Endothelial cell of umbilical vein (primary cell): ENCODE measurements around the gene ABCA9. TPM values are rescaled to one million over a fixed set of nuclear protein-coding genes. Genes with fewer than 3 reads are reported as not detected.

ENCODE experiments used
- BruUV-seq: library from RNA; stranded (reverse); fragments of 400-500 nt; replicated peaks from 2 replicates; lab custom pipeline; 2021; lab: Mats Ljungman, UMichigan
- CTCF ChIA-PET: fragments of 300-600, 350-600 bp; sonication (Branson Sonifier 250); formaldehyde crosslinking; loops from one replicate; lab custom pipeline; 2021; ENCODE audit warnings: antibody characterized with exemption, inconsistent platforms; lab: Charles Lee
- POLR2A ChIA-PET: fragments of 300-600, 350-600 bp; sonication (Branson Sonifier 250); formaldehyde crosslinking; loops from one replicate; lab custom pipeline; 2021; ENCODE audit warnings: antibody characterized with exemption, inconsistent platforms; lab: Charles Lee
- DNase-seq: peaks from one replicate; pipeline ENCODE4 v3.0.0-alpha.2; 2011; ENCODE audit warnings: low read depth, low spot score
- FAIRE-seq: peaks from 2 replicates; lab custom pipeline; 2011; peaks lifted over from hg19 to GRCh38; lab: Jason Lieb, UNC
- H2AFZ ChIP-seq: 2 replicates; pipeline ENCODE4 v1.6.0; 2012; ENCODE audit warnings: low read depth, low read length, control low read depth, inconsistent platforms
- H3K27ac ChIP-seq: 2 replicates; pipeline ENCODE4 v1.5.1; 2011; ENCODE audit warnings: low read depth, mild to moderate bottlenecking, control low read depth, low read length, moderate library complexity; ENCODE audit not compliant: insufficient read depth
- H3K27me3 ChIP-seq, 2 experiments: 2 replicates each; pipeline versions ENCODE4 v1.6.0 to v1.6.1; 2011; ENCODE audit warnings: low read length in 2 of 2, mixed read lengths in 1 of 2; ENCODE audit not compliant: control insufficient read depth in 2 of 2, insufficient read depth in 2 of 2
- H3K36me3 ChIP-seq, 2 experiments: 2 replicates in 1 of 2; 3 replicates in 1 of 2; pipeline ENCODE4 v1.5.1; 2011; ENCODE audit warnings: low read length in 2 of 2, mild to moderate bottlenecking in 1 of 2, moderate library complexity in 1 of 2; ENCODE audit not compliant: control insufficient read depth in 2 of 2, insufficient read depth in 2 of 2; ENCODE audit errors: extremely low read depth in 1 of 2
- H3K4me1 ChIP-seq: 3 replicates; pipeline ENCODE4 v1.5.1; 2011; ENCODE audit warnings: mild to moderate bottlenecking, low read length; ENCODE audit not compliant: control insufficient read depth, insufficient read depth; ENCODE audit errors: extremely low read depth
- H3K4me2 ChIP-seq: 2 replicates; pipeline ENCODE4 v1.6.1; 2011; ENCODE audit warnings: low read length, control low read depth, mixed read lengths; ENCODE audit not compliant: insufficient read depth
- H3K4me3 ChIP-seq, 3 experiments: fragments of 200-600 bp in 1 of 3; sonication (generic), shearing (Covaris generic) in 1 of 3; replicated peaks in 1 of 3; 2 replicates each; pipeline ENCODE4 v1.5.1; 2011 to 2016; ENCODE audit warnings: control low read depth in 3 of 3, low read length in 3 of 3, mild to moderate bottlenecking in 2 of 3, inconsistent platforms in 1 of 3, low read depth in 1 of 3, moderate library complexity in 1 of 3; ENCODE audit not compliant: insufficient read depth in 1 of 3
- H3K79me2 ChIP-seq: 2 replicates; pipeline ENCODE4 v1.6.0; 2012; ENCODE audit warnings: low read length, inconsistent platforms; ENCODE audit not compliant: control insufficient read depth, insufficient read depth
- H3K9ac ChIP-seq: replicated peaks from 2 replicates; pipeline ENCODE3; 2011; ENCODE audit warnings: low read length, control low read depth; ENCODE audit not compliant: insufficient read depth; ENCODE audit errors: extremely low read depth
- H3K9me1 ChIP-seq: replicated peaks from 3 replicates; pipeline ENCODE4 v1.6.0; 2011; ENCODE audit warnings: mild to moderate bottlenecking, low read length; ENCODE audit not compliant: control insufficient read depth, insufficient read depth; ENCODE audit errors: extremely low read depth
- H3K9me3 ChIP-seq: replicated peaks from 2 replicates; pipeline ENCODE4 v1.5.1; 2012; ENCODE audit warnings: low read length, inconsistent platforms; ENCODE audit not compliant: control insufficient read depth, insufficient read depth
- H4K20me1 ChIP-seq: replicated peaks from 2 replicates; pipeline ENCODE3; 2011; ENCODE audit warnings: mild to moderate bottlenecking, low read length; ENCODE audit not compliant: control insufficient read depth, insufficient read depth; ENCODE audit errors: extremely low read depth
- CTCF ChIP-seq, 2 donors: IDR thresholded peaks; 1 replicate in 1 of 2; 2 replicates in 1 of 2; pipeline ENCODE4 v1.5.1; 2011; ENCODE audit warnings: low read length in 2 of 2, mild to moderate bottlenecking in 2 of 2, moderate library complexity in 2 of 2, control low read depth in 1 of 2, inconsistent platforms in 1 of 2, low read depth in 1 of 2; ENCODE audit not compliant: insufficient read depth in 1 of 2; ENCODE audit errors: extremely low read depth in 1 of 2
- EZH2 ChIP-seq: IDR thresholded peaks from 2 replicates; pipeline ENCODE4 v1.6.1; 2012; ENCODE audit warnings: borderline replicate concordance, low read depth, mild to moderate bottlenecking, moderate library complexity, low read length, inconsistent platforms; ENCODE audit not compliant: severe bottlenecking
- FOS ChIP-seq: IDR thresholded peaks from 2 replicates; pipeline ENCODE4 v1.6.1; 2011; ENCODE audit warnings: mild to moderate bottlenecking, low read length, moderate library complexity, borderline replicate concordance; ENCODE audit not compliant: insufficient read depth
- GATA2 ChIP-seq: IDR thresholded peaks from 2 replicates; pipeline ENCODE4 v1.7.0; 2011; ENCODE audit warnings: low read depth, mild to moderate bottlenecking, moderate library complexity, mixed read lengths, low read length; ENCODE audit not compliant: insufficient read length, insufficient read depth
- JUN ChIP-seq: IDR thresholded peaks from 2 replicates; pipeline ENCODE4 v1.6.1; 2011; ENCODE audit warnings: borderline replicate concordance, low read depth; ENCODE audit not compliant: insufficient read length, insufficient read depth
- MAX ChIP-seq: IDR thresholded peaks from 2 replicates; pipeline ENCODE4 v1.6.1; 2011; ENCODE audit not compliant: insufficient read depth, insufficient read length
- MYC ChIP-seq: IDR thresholded peaks from one replicate; pipeline ENCODE4 v1.6.1; 2011; ENCODE audit warnings: mild to moderate bottlenecking, low read depth, low read length
- POLR2A ChIP-seq: IDR thresholded peaks from 2 replicates; pipeline ENCODE4 v1.6.1; 2012; ENCODE audit warnings: low read depth, mild to moderate bottlenecking, control low read depth, low read length
- POLR2AphosphoS5 ChIP-seq: IDR thresholded peaks from 2 replicates; pipeline ENCODE4 v1.6.1; 2012; ENCODE audit warnings: low read depth, mild to moderate bottlenecking, control low read depth, low read length, moderate library complexity; ENCODE audit not compliant: insufficient read depth
- dilution Hi-C: fragments of 300-500 bp; cut with MboI; formaldehyde crosslinking; loops from one replicate; pipeline ENCODE4 v1.15.0; 2019; ENCODE audit warnings: low sequenced_read_pairs; ENCODE audit not compliant: extremely low pct_ligation_motif_present
- intact Hi-C: fragments of 100-400 bp; cut with micrococcal nuclease; formaldehyde crosslinking; loops from one replicate; pipeline ENCODE4 v1.10.0; 2022
- polyA plus RNA-seq, 4 experiments: library from polyadenylated mRNA; depleted of rRNA in 3 of 4; stranded (reverse) in 3 of 4; unstranded in 1 of 4; fragments of >200 nt; gene quantifications; 2 replicates each; pipeline versions ENCODE4 v1.2.1 to v1.2.3, GENCODE V29; 2011 to 2012; ENCODE audit warnings: missing spikeins in 1 of 4
- total RNA-seq: library from RNA; stranded (reverse); gene quantifications from 2 replicates; pipeline ENCODE4 v1.2.3, GENCODE V29; 2021

Gene ABCA9
- total and polyA plus RNA-seq, 2 donors (not counting 3 experiments of a cell fraction or from before 2014, with no cell fraction given): 2.7 to 7.7 TPM

GRCh38 chr17:69064476-69064875 is 3.7 kb upstream of the ABCA9 start:
- ChIA-PET CTCF (no interaction called here), POLR2A (no interaction called here)
- intact Hi-C loops (no loop called here), dilution Hi-C loops (no loop called here)
- H3K27me3 ChIP-seq: no peaks in the 10 kb centered on the region
- H3K27ac ChIP-seq: no peak overlapping the region
- no peaks in the 10 kb centered on the region for H4K20me1 ChIP-seq
- no peak overlapping the region for H2AFZ ChIP-seq
- TF ChIP-seq JUN (no peak), CTCF (IDR thresholded peaks at IDR 0.05; ENCODE audit: extremely low read depth in 1 of 2, insufficient read depth in 1 of 2, low read depth in 1 of 2, low read length in 2 of 2) (no peak), MYC (no peak), GATA2 (no peak)
- DNase-seq: no peak
- H3K4me3 ChIP-seq: no peak overlapping the region
- no peaks in the 10 kb centered on the region for H3K9me1 ChIP-seq
- no peak for FAIRE-seq
- no peaks in the 10 kb centered on the region for H3K36me3 ChIP-seq
- no TSS peak for BruUV-seq
- H3K79me2 ChIP-seq: no peaks in the 10 kb centered on the region
- no peak overlapping the region for H3K4me2 ChIP-seq
- peaks cover 3% of the 10 kb centered on the region for H3K4me1 ChIP-seq
- no peaks in the 10 kb centered on the region for H3K9me3 ChIP-seq
- no peak overlapping the region for H3K9ac ChIP-seq

- BruUV-seq: no TSS peak
Observed at GRCh38 chr17:69064001-69064400, 3.3 kb upstream of the ABCA9 start.

More at GRCh38 chr17:69064001-69064400, 3.3 kb upstream of the ABCA9 start:
- no peaks in the 10 kb centered on the region for H4K20me1 ChIP-seq
- TF ChIP-seq POLR2AphosphoS5 (no peak), POLR2A (no peak), MAX (no peak), FOS (no peak), EZH2 (no peak), JUN (no peak), MYC (no peak), GATA2 (no peak), CTCF (IDR thresholded peaks at IDR 0.05; ENCODE audit: extremely low read depth in 1 of 2, insufficient read depth in 1 of 2, low read depth in 1 of 2, low read length in 2 of 2) (no peak)
- intact Hi-C loops (no loop called here), dilution Hi-C loops (no loop called here)
- H3K9me1 ChIP-seq: no peaks in the 10 kb centered on the region
- no peak overlapping the region for H3K4me3 ChIP-seq
- no peak overlapping the region for H3K9ac ChIP-seq
- POLR2A ChIA-PET: no interaction called here
- H3K4me2 ChIP-seq: no peak overlapping the region
- H3K4me1 ChIP-seq: peaks cover 3% of the 10 kb centered on the region
- no peak overlapping the region for H3K27ac ChIP-seq
- H3K9me3 ChIP-seq: no peaks in the 10 kb centered on the region
- H3K36me3 ChIP-seq: no peaks in the 10 kb centered on the region
- no peaks in the 10 kb centered on the region for H3K79me2 ChIP-seq
- CTCF ChIA-PET: no interaction called here
- no peaks in the 10 kb centered on the region for H3K27me3 ChIP-seq
- FAIRE-seq (no peak), DNase-seq (no peak)
- no peak overlapping the region for H2AFZ ChIP-seq
